Calu3 (cell line): ENCODE results near the gene USP48. TPM values are rescaled to one million over a fixed set of nuclear protein-coding genes. Genes with fewer than 3 reads are reported as not detected.

Experiments used
- BruUV-seq: library from RNA; stranded (reverse); fragments of 400-500 nt; replicated peaks from 2 replicates; lab custom pipeline; 2021; lab: Mats Ljungman, UMichigan
- CTCF ChIA-PET: fragments of 300-600 bp; sonication (Branson Sonifier 250); formaldehyde crosslinking; loops from one replicate; lab custom pipeline; 2022; ENCODE audit warnings: antibody characterized with exemption; lab: Charles Lee
- DNase-seq: peaks from one replicate; pipeline ENCODE4 v3.0.0; 2022
- H3K27ac Mint-ChIP-seq: one replicate; pipeline ENCODE4 v1.8.0; 2022; ENCODE audit warnings: mixed read lengths; ENCODE audit not compliant: unreplicated experiment
- H3K27me3 Mint-ChIP-seq: one replicate; pipeline ENCODE4 v1.8.0; 2022; ENCODE audit warnings: mixed read lengths; ENCODE audit not compliant: unreplicated experiment
- H3K36me3 Mint-ChIP-seq: one replicate; pipeline ENCODE4 v1.8.0; 2022; ENCODE audit warnings: mild to moderate bottlenecking, moderate library complexity, mixed read lengths; ENCODE audit not compliant: insufficient read depth, unreplicated experiment
- H3K4me1 Mint-ChIP-seq: one replicate; pipeline ENCODE4 v1.8.0; 2022; ENCODE audit warnings: mild to moderate bottlenecking, low read depth, mixed read lengths; ENCODE audit not compliant: unreplicated experiment
- H3K4me3 Mint-ChIP-seq: one replicate; pipeline ENCODE4 v1.8.0; 2022; ENCODE audit warnings: mild to moderate bottlenecking, low read depth, moderate library complexity, mixed read lengths; ENCODE audit not compliant: unreplicated experiment
- H3K9me3 Mint-ChIP-seq: one replicate; pipeline ENCODE4 v1.8.0; 2022; ENCODE audit warnings: low read depth, mixed read lengths; ENCODE audit not compliant: unreplicated experiment
- intact Hi-C: fragments of 100-400 bp; cut with micrococcal nuclease; formaldehyde crosslinking; loops from one replicate; pipeline ENCODE4 v1.10.0; 2022; ENCODE audit not compliant: unreplicated experiment
- total RNA-seq: library from RNA; stranded (reverse); gene quantifications from 2 replicates; pipeline ENCODE4 v1.2.3, GENCODE V29; 2022
- TF ChIP-seq, protein P1 (sequence below): fragments of 200-600 bp; IDR thresholded peaks from one replicate; pipeline ENCODE4 v1.8.0; 2022; ENCODE audit warnings: antibody characterized with exemption; ENCODE audit not compliant: unreplicated experiment

The USP48 gene
- total RNA-seq, 1 experiment from 2014 or later = 56.6 TPM

DNA sequence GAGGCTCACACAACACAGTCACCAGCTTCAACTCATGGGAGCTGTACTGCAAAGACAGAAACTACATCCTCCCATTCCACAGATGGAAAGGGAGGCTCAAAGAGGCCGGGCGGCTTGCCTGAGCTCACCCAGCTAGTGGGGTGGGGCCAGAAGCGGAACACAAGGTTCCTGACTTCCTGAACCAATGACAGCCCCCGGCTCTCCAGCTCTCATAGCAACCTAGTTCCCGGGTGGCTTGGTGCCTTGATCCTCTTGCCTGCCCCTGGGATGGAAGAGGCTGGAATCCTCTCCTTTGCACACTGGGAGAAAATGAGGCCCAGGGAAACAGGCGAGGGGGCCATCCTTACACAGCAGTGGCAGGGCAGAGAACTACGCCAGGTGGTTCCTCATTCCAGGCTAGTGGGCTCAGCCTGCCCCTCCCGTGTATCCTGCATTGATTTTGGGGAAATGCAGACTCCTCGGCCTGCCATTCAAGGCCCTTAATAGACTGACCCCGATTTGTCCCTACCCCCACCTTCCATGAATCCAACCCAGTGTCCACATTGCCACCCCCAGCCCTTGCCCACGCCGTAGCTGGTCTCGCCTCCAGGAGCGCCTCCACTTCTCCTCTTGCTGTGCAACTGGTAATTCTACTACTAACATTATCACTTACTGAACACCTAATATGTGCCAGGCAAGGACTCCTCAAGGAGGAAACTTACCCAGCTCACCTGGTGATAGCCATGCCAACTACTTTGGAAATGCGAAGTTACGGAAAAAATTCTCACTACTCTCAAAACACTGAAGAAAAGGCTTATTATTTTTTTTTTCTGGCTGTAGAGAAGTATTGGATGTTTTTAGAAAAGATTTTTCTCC, 118.8 kb downstream of the USP48 start:
- Mint-ChIP-seq H3K9me3 (no peaks in the 10 kb centered on the region), H3K27ac (no peak overlapping the region), H3K36me3 (no peaks in the 10 kb centered on the region), H3K4me3 (no peak overlapping the region), H3K27me3 (peaks cover 19% of the 10 kb centered on the region), H3K4me1 (peaks cover 7% of the 10 kb centered on the region)
- DNase-seq = no peak
- intact Hi-C loops = no loop called here
- TF ChIP-seq, protein P1, sequence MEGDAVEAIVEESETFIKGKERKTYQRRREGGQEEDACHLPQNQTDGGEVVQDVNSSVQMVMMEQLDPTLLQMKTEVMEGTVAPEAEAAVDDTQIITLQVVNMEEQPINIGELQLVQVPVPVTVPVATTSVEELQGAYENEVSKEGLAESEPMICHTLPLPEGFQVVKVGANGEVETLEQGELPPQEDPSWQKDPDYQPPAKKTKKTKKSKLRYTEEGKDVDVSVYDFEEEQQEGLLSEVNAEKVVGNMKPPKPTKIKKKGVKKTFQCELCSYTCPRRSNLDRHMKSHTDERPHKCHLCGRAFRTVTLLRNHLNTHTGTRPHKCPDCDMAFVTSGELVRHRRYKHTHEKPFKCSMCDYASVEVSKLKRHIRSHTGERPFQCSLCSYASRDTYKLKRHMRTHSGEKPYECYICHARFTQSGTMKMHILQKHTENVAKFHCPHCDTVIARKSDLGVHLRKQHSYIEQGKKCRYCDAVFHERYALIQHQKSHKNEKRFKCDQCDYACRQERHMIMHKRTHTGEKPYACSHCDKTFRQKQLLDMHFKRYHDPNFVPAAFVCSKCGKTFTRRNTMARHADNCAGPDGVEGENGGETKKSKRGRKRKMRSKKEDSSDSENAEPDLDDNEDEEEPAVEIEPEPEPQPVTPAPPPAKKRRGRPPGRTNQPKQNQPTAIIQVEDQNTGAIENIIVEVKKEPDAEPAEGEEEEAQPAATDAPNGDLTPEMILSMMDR = no peak
- BruUV-seq = no TSS peak
- CTCF ChIA-PET = no interaction called here

DNA sequence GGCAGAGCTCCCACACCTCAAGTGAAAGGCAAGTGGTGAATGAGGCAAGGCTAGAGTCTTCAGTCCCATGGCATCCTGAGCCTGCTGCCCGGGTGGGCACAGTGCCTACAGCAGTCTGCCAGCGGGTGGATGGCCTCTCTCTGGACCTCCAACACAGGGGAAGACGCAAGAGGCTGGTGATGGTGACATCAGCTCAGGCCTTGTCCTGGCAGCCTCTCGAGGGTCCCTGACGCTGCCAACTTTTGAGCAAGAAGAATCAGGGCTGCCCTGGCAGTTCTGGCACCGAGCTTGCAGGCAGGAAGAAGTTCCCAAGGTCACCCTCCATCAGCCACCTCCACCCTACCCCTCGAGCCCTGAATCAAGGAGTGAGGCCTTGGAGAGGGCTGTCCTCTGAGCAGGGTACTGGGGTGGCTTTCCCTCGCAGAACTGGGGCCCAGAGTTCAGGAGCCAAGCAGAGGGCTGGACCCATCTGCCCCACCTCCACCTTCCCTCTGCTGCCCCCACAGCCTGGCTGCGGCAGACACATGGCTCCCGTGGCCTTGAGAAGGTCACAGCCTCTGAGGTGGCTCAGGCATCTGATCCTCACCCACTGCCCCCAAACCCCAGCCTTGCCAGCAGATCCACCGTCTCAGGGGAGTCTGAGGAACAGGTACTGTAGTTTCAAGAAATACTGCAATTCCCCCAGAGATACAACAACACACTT, 119.5 kb downstream of the USP48 start:
- BruUV-seq = no TSS peak
- TF ChIP-seq, protein P1 = no peak
- no peak overlapping the region for H3K27ac Mint-ChIP-seq
- peaks cover 7% of the 10 kb centered on the region for H3K4me1 Mint-ChIP-seq
- no peaks in the 10 kb centered on the region for H3K36me3 Mint-ChIP-seq
- H3K9me3 Mint-ChIP-seq = no peaks in the 10 kb centered on the region
- CTCF ChIA-PET = no interaction called here
- intact Hi-C loops = no loop called here
- H3K4me3 Mint-ChIP-seq = no peak overlapping the region
- H3K27me3 Mint-ChIP-seq = peaks cover 19% of the 10 kb centered on the region
- DNase-seq = no peak

DNA sequence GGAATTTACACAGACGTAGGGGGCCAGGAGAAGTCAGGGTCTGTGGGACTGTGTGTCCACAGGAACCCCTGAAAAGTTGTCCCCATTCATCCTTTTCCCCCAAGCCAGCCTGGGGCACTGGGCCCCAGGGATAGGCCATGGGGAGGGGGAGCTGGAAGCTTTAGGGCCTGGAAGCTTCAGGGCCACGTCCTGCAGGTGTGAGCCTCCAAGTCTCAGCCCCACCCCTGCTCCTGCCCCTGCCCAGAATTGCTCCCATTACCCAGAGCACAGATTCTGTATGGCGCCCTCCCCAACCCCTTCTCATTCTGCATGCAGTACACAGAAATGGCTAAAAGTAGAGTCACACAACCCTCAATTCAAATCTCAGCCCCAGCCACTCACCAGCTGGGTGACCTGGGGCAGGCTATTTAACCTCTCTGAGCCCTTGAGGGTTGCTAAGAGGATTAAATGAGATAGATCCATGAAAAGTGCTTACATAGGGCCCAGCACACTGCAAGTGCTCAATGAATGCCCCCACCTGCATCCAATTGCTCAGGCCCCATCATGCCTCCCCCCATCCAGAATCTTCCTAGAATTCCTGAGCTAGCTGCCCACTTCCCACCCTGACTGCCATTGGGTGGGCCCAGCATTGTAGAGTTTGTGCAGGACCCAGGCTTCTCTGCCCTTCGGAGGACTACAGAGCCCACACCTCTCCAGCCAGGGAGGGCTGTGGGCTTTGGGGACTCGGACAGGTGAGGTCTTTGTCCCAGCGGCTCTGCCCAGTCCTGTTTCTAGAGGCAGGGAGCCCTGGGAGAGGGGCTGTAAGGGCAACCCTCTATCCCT, 120.3 kb downstream of the USP48 start:
- H3K27ac Mint-ChIP-seq = no peak overlapping the region
- DNase-seq = no peak
- BruUV-seq = no TSS peak
- TF ChIP-seq, protein P1 = no peak
- CTCF ChIA-PET = interaction anchor here (1.1 kb wide), 1 partner anchor 39 kb away, joined by 3 read pairs; no protein-coding TSS in a partner anchor
- H3K27me3 Mint-ChIP-seq = peaks cover 19% of the 10 kb centered on the region
- H3K36me3 Mint-ChIP-seq = no peaks in the 10 kb centered on the region
- intact Hi-C loops = no loop called here
- H3K9me3 Mint-ChIP-seq = no peaks in the 10 kb centered on the region
- no peak overlapping the region for H3K4me3 Mint-ChIP-seq
- H3K4me1 Mint-ChIP-seq = peaks cover 7% of the 10 kb centered on the region

DNA sequence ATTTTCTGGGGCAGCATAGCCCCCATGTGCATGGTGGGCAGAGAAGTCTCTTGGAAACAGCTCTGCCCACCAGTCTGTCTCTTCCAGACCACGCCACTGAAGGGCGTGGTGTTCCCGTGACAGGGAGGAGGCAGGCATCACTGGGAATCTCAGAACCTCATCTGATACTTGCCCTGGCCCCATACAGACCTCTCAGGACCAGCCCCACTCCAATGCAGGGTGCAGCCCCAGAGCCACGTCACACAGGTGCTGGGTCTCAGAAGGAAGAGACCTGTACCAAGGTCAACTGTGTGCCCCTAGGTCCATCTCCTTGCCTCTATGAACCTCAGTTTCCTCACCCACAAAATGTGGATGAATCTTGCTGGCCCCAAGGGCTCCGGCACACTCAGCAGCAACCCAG, 121.1 kb downstream of the USP48 start:
- Mint-ChIP-seq H3K36me3 (no peaks in the 10 kb centered on the region), H3K9me3 (no peaks in the 10 kb centered on the region), H3K4me1 (peaks cover 8% of the 10 kb centered on the region), H3K27me3 (peaks cover 19% of the 10 kb centered on the region), H3K4me3 (no peak overlapping the region), H3K27ac (no peak overlapping the region)
- BruUV-seq = no TSS peak
- intact Hi-C loops = no loop called here
- TF ChIP-seq, protein P1 = no peak
- CTCF ChIA-PET = interaction anchor here (1.1 kb wide), 1 partner anchor 39 kb away, joined by 3 read pairs; no protein-coding TSS in a partner anchor
- no peak for DNase-seq
